Type B pancreatic cell (in vitro differentiated cells): ENCODE data around the gene KIAA0586. TPM values are rescaled to one million over a fixed set of nuclear protein-coding genes. Genes with fewer than 3 reads are reported as not detected.
"Not testable (repeated sequence)": the region's sequence is repeated elsewhere in the genome, so short reads cannot be mapped to it uniquely, and the experiment has no call there.

Experiments
- DNase-seq: peaks from one replicate; pipeline ENCODE4 v3.0.0; 2021; ENCODE audit warnings: mixed read lengths; ENCODE audit not compliant: unreplicated experiment; ENCODE audit errors: extremely low spot score
- H3K27ac Mint-ChIP-seq: 2 replicates; pipeline ENCODE4 v1.8.0; 2021; ENCODE audit warnings: mild to moderate bottlenecking, mixed read lengths
- H3K27me3 Mint-ChIP-seq: 2 replicates; pipeline ENCODE4 v1.8.0; 2021; ENCODE audit warnings: mixed read lengths
- H3K36me3 Mint-ChIP-seq: 2 replicates; pipeline ENCODE4 v1.8.0; 2021; ENCODE audit warnings: mixed read lengths
- H3K4me1 Mint-ChIP-seq: one replicate; pipeline ENCODE4 v1.8.0; 2021; ENCODE audit warnings: mixed read lengths; ENCODE audit not compliant: unreplicated experiment
- H3K4me3 Mint-ChIP-seq: 2 replicates; pipeline ENCODE4 v1.8.0; 2021; ENCODE audit warnings: mild to moderate bottlenecking, mixed read lengths
- H3K9me3 Mint-ChIP-seq: 2 replicates; pipeline ENCODE4 v1.8.0; 2021; ENCODE audit warnings: mixed read lengths
- total RNA-seq: library from RNA; stranded (reverse); gene quantifications from 2 replicates; pipeline ENCODE4 v1.2.1, GENCODE V29; 2021; ENCODE audit warnings: low replicate concordance
- TF ChIP-seq, protein P1 (sequence below): fragments of 200-600 bp; sonication (generic); conservative IDR thresholded peaks from 2 replicates; pipeline ENCODE4 v1.5.0; 2021; ENCODE audit warnings: antibody characterized with exemption, mild to moderate bottlenecking

The KIAA0586 gene
- total RNA-seq, 1 donor from 2014 or later, result 24.1 TPM

DNA sequence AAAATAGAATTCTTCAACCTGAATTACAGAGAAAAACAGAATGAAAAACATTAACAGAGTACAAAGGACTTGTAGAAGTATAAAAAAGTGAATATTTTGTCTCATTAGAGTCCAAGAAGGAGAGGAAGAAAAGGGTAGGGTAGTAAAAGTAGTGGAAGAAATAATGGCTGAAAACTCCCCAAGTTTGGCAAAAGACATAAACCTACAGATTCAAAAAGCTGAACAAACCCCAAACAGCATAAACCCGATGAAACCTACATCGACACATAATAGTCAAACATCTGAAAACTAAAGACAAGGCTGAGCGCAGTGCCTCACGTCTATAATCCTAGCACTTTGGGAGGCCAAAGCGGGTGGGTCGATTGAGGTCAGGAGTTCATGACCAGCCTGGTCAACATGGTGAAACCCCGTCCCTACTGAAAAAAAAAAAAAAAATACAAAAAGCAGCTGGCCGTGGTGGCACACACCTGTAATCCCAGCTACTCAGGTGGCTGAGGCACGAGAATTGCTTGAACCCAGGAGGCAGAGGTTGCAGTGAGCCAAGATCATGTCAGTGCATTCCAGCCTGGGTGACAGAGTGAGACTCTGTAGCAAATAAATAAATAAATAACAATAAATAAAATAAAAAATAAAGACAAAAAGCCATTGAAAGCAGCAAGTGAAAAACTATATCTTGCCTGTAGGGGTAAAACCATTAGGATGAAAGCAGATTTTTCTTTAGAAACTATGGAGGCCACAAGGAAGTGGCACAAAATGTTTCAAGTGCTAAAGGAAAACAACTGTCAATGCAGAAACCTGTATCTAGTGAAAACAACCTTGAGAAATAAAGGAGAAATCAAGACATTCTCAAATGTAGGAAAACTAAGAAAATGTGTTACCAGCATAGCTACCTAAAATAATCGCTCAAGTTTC lies 11.6 kb upstream of the KIAA0586 start:
- no peak overlapping the region for H3K27ac Mint-ChIP-seq
- H3K4me1 Mint-ChIP-seq, result no peaks in the 10 kb centered on the region
- H3K36me3 Mint-ChIP-seq, result peaks cover 37% of the 10 kb centered on the region
- no peak overlapping the region for H3K4me3 Mint-ChIP-seq
- no peaks in the 10 kb centered on the region for H3K27me3 Mint-ChIP-seq
- no peak for DNase-seq
- TF ChIP-seq, protein P1, sequence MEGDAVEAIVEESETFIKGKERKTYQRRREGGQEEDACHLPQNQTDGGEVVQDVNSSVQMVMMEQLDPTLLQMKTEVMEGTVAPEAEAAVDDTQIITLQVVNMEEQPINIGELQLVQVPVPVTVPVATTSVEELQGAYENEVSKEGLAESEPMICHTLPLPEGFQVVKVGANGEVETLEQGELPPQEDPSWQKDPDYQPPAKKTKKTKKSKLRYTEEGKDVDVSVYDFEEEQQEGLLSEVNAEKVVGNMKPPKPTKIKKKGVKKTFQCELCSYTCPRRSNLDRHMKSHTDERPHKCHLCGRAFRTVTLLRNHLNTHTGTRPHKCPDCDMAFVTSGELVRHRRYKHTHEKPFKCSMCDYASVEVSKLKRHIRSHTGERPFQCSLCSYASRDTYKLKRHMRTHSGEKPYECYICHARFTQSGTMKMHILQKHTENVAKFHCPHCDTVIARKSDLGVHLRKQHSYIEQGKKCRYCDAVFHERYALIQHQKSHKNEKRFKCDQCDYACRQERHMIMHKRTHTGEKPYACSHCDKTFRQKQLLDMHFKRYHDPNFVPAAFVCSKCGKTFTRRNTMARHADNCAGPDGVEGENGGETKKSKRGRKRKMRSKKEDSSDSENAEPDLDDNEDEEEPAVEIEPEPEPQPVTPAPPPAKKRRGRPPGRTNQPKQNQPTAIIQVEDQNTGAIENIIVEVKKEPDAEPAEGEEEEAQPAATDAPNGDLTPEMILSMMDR, result peak; percentile 39
- H3K9me3 Mint-ChIP-seq, result no peaks in the 10 kb centered on the region

DNA sequence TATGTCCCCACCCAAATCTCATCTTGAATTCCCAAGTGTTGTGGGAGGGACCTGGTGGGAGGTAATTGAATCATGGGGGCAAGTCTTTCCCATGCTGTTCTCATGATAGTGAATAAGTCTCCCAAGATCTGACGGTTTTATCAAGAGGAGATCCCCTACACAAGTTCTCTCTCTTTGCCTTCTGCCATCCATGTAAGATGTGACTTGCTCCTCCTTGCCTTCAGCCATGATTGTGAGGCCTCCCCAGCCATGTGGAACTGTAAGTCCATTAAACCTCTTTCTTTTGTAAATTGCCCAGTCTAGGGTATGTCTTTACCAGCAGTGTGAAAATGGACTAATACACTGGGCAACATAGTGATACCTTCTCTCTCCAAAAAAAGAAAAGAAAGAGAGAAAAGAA lies 10.6 kb upstream of the KIAA0586 start:
- not testable (repeated sequence) for H3K4me1 Mint-ChIP-seq, H3K9me3 Mint-ChIP-seq, H3K27me3 Mint-ChIP-seq, H3K4me3 Mint-ChIP-seq, DNase-seq, H3K27ac Mint-ChIP-seq
- H3K36me3 Mint-ChIP-seq, result peaks cover 36% of the 10 kb centered on the region

DNA sequence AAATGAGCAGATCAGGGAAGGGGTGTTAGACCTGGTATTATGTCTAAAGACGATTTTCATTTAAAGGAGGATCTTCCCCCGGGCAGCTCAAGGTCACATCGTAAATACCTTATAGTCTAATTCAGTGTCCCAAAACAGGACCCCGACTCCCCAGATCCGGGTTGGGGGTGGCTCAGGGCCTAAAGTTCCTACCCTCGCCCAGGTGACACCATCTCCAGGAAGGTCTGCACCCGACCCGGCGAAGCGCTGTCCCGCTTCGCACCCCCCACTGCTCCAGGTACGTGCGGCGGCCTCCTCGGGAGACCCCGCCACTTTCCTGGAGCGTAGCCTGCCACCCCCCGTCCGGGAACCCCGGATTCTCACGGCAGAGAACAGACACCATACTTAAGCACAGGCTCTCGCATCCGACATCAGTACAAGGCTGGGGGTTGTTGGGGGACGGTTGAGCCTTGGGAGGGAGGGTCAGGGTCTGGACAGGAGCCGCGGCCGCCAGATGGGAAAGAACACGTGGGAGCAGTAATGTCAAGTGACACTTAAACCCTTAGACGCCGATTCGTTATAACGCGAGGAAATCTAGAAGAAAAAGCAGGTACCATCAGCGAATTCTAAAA lies 744 bp upstream of the KIAA0586 start:
- TF ChIP-seq, protein P1, result no peak
- H3K4me3 Mint-ChIP-seq, result peak overlapping the region; percentile 99
- H3K4me1 Mint-ChIP-seq, result peaks cover 21% of the 10 kb centered on the region
- peaks cover 3% of the 10 kb centered on the region for H3K27me3 Mint-ChIP-seq
- no peaks in the 10 kb centered on the region for H3K9me3 Mint-ChIP-seq
- peak overlapping the region; percentile 97 for H3K27ac Mint-ChIP-seq
- peak; percentile 74 for DNase-seq
- H3K36me3 Mint-ChIP-seq, result peaks cover 3% of the 10 kb centered on the region

DNA sequence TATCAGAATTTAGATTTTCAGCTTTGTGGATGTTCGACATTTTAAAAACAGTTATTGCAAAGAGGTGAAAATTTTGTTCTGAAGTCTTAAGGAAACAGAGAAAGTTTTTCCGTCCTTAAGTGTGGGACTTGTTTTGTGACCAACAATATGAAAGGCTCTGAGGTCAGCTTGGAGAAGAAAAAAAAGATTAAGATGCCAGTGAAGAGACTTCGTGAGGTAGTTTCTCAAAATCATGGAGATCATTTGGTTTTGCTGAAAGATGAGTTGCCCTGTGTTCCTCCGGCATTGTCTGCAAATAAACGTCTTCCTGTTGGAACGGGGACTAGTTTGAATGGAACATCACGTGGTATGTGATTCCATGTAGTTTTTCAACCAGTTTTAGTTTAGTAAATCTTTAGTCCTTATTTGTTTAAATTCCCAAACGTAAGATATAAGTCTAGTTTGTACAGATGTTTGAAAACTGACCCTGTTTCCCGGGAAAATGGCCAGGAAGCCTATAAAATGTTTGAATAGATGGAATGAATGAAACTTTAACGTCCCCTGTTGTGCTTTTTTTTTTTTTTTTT lies 682 bp downstream of the KIAA0586 start:
- Mint-ChIP-seq H3K36me3 (peaks cover 3% of the 10 kb centered on the region), H3K4me1 (peaks cover 21% of the 10 kb centered on the region), H3K9me3 (no peaks in the 10 kb centered on the region), H3K4me3 (peak overlapping the region; percentile 99), H3K27me3 (peaks cover 3% of the 10 kb centered on the region), H3K27ac (peak overlapping the region; percentile 97)
- TF ChIP-seq, protein P1, result no peak
- no peak for DNase-seq

DNA sequence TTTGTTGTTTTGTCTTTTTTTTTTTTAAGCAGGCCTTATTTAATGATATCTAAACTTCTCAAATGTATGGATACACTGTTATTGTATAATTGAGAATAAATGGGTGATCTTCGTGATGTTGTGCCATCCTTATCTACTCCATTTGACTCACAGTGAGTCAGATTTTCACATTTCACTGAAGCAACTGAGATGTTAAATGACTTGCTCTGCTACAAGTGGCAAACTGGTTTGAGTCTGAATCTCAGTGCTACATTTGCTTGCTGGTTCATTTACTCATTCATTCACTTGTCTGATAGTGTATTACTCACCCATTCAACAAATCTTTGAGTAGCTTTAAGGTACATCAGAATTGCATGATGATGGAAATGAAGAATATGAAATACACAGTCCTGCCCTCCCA lies 2.6 kb downstream of the KIAA0586 start:
- H3K27ac Mint-ChIP-seq, result no peak overlapping the region
- H3K4me1 Mint-ChIP-seq, result peaks cover 17% of the 10 kb centered on the region
- peak overlapping the region; percentile 72 for H3K4me3 Mint-ChIP-seq
- H3K9me3 Mint-ChIP-seq, result no peaks in the 10 kb centered on the region
- peaks cover 6% of the 10 kb centered on the region for H3K36me3 Mint-ChIP-seq
- no peak for DNase-seq
- TF ChIP-seq, protein P1, result no peak
- peaks cover 3% of the 10 kb centered on the region for H3K27me3 Mint-ChIP-seq

DNA sequence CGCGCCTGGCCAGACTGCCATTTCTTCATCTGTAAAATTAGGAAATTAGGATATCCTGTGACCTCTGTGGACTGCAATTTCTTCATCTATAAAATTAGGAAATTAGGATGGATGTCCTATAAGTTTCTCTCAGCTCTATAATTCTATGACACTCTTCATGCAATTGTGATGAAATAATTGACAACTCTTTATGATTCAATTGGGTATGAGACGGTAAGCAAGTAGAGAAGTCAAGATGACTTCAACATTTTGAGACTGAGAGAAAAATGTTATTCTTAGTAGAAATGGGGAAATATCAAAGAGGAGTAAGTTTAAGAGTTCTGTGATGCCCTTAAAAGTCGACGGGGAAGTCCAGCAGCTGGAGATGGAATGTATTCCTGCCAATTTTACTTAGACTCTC lies 12.0 kb downstream of the KIAA0586 start:
- H3K4me3 Mint-ChIP-seq, result no peak overlapping the region
- H3K27me3 Mint-ChIP-seq, result no peaks in the 10 kb centered on the region
- TF ChIP-seq, protein P1, result no peak
- H3K9me3 Mint-ChIP-seq, result no peaks in the 10 kb centered on the region
- H3K36me3 Mint-ChIP-seq, result peaks cover 20% of the 10 kb centered on the region
- H3K4me1 Mint-ChIP-seq, result no peaks in the 10 kb centered on the region
- no peak overlapping the region for H3K27ac Mint-ChIP-seq
- DNase-seq, result no peak
